SJCRH30 (cell line): ENCODE data around the gene IQGAP2. TPM values are rescaled to one million over a fixed set of nuclear protein-coding genes. Genes with fewer than 3 reads are reported as not detected.

ENCODE experiments used
- DNase-seq, 2 experiments: peaks; one replicate each; pipeline ENCODE4 v3.0.0-alpha.2; 2015 to 2020
- H3K27ac ChIP-seq: fragments of 250-450 bp; sonication (Bioruptor Pico); 2 replicates; pipeline ENCODE4 v1.5.1; 2020; ENCODE audit warnings: mild to moderate bottlenecking, moderate library complexity
- H3K27me3 ChIP-seq: fragments of 250-450 bp; sonication (Bioruptor Pico); 2 replicates; pipeline ENCODE4 v1.5.1; 2020; ENCODE audit warnings: mild to moderate bottlenecking, moderate library complexity
- H3K36me3 ChIP-seq: fragments of 250-450 bp; sonication (Bioruptor Pico); 2 replicates; pipeline ENCODE4 v1.5.1; 2020; ENCODE audit warnings: mild to moderate bottlenecking, moderate library complexity
- H3K4me1 ChIP-seq: fragments of 250-450 bp; sonication (Bioruptor Pico); 2 replicates; pipeline ENCODE4 v1.5.1; 2020; ENCODE audit warnings: mild to moderate bottlenecking, moderate library complexity
- H3K4me3 ChIP-seq: fragments of 250-450 bp; sonication (Bioruptor Pico); 2 replicates; pipeline ENCODE4 v1.5.1; 2020; ENCODE audit warnings: mild to moderate bottlenecking, moderate library complexity
- H3K9me3 ChIP-seq: fragments of 250-450 bp; sonication (Bioruptor Pico); replicated peaks from 2 replicates; pipeline ENCODE4 v1.5.1; 2020; ENCODE audit warnings: mild to moderate bottlenecking, moderate library complexity
- total RNA-seq: library from RNA; depleted of rRNA; stranded (reverse); fragments of >200 nt; shearing (Covaris generic); gene quantifications from 2 replicates; pipeline ENCODE4 v1.2.3, GENCODE V29; 2014

Gene IQGAP2
- total RNA-seq, 1 experiment from 2014 or later = 11.4 TPM

DNA sequence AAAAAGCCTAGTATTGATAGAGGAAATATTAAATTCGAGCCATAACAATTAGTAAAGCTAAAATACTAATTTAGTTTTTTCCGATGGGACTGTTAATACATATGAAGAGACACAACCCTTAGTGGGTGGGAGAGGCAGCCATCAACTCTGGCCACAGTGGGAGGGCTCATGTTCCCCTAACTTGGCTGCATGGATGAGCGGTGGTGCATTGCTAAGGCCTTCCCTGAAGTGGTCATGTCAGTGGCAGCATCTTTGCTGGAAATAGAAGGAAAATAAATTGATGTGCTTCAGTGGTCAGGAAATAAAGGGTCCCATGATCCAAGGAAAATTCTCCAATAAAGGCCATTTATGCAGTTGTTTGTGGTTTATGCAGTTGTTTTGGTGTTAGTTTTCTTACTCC is 254.0 kb downstream of the IQGAP2 start:
- Histone ChIP-seq H3K36me3 (no peaks in the 10 kb centered on the region), H3K9me3 (no peaks in the 10 kb centered on the region; the same call in 1 of the 2 replicates), H3K27me3 (no peaks in the 10 kb centered on the region), H3K4me1 (peaks cover 6% of the 10 kb centered on the region; the same call in 1 of the 2 replicates), H3K4me3 (no peak overlapping the region), H3K27ac (no peak overlapping the region)
- DNase-seq = no peak

GRCh38 chr5:76657683-76658311 is 254.7 kb downstream of the IQGAP2 start:
- Histone ChIP-seq H3K36me3 (no peaks in the 10 kb centered on the region), H3K27me3 (no peaks in the 10 kb centered on the region)

DNA sequence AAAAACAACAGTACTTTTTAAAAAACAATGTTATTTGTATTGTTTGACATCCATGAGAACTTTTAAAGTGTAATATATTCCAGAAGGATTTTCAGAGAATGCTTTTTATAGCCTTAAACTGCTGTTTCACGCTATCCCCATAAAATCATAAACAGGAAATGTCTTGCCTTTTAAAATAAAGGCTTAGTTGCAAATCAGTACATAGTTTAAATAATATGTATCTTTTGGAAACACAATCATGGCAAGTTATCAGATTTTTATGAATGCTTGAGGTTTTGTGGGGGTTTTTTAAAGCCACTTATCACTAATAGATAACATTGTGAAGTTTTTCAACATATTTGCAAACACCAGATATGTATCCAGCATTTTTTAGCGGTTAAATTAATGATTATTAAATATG is 257.3 kb downstream of the IQGAP2 start:
- no peaks in the 10 kb centered on the region for H3K27me3 ChIP-seq
- peaks cover 6% of the 10 kb centered on the region; the same call in 1 of the 2 replicates for H3K4me1 ChIP-seq
- no peak overlapping the region for H3K4me3 ChIP-seq
- DNase-seq = no peak
- no peaks in the 10 kb centered on the region for H3K36me3 ChIP-seq
- no peaks in the 10 kb centered on the region; the same call in 1 of the 2 replicates for H3K9me3 ChIP-seq
- no peak overlapping the region for H3K27ac ChIP-seq

More at GRCh38 chr5:76657683-76658311, 254.7 kb downstream of the IQGAP2 start:
- Histone ChIP-seq H3K4me3 (no peak overlapping the region), H3K27ac (no peak overlapping the region), H3K4me1 (peaks cover 6% of the 10 kb centered on the region; the same call in 1 of the 2 replicates), H3K9me3 (no peaks in the 10 kb centered on the region; the same call in 1 of the 2 replicates)
- no peak for DNase-seq

DNA sequence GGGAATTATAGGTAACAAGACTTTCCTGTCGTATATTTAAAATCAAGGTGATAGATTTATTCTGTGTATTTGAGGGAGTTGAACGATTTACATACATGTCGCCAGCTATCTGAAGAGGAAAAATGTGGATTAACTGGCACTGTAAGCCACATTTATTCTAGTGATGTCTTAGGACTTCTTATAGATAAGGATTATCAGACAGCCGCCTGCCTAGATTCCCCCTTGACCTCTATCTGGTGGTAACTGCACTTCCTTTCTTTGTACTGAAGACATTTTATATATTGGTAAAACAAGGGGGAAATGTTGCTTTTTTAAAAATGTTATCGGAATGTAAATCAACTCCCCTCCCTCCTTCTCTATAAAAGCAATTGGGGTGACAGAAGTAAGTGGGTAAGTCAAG is 259.4 kb downstream of the IQGAP2 start:
- no peaks in the 10 kb centered on the region for H3K36me3 ChIP-seq
- H3K27me3 ChIP-seq = no peaks in the 10 kb centered on the region
- no peaks in the 10 kb centered on the region for H3K9me3 ChIP-seq
- H3K27ac ChIP-seq = no peak overlapping the region
- DNase-seq = no peak
- peaks cover 6% of the 10 kb centered on the region; the same call in 1 of the 2 replicates for H3K4me1 ChIP-seq
- H3K4me3 ChIP-seq = no peak overlapping the region

DNA sequence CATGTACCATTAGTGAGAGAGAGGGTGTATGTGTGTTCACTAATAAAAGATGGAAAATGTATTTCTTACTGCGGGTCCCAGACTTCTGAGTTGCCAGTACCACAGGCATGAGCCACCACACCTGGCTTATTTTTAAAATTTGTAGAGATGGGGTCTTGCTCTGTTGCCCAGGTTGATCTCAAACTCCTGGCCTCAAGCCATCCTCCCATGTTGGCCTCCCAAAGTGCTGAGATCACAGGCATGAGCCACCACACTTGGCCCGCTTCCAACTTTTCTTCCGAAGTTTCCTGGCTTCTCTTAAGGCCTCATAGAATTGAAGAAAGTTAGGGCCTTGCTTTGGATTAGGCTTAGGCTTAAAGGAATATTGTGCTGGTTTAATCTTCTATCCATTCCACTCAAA is 260.5 kb downstream of the IQGAP2 start:
- no peaks in the 10 kb centered on the region for H3K27me3 ChIP-seq
- peaks cover 6% of the 10 kb centered on the region; the same call in 1 of the 2 replicates for H3K4me1 ChIP-seq
- no peak overlapping the region for H3K4me3 ChIP-seq
- no peaks in the 10 kb centered on the region for H3K36me3 ChIP-seq
- peak in 1 of 2 experiments; percentile 15 for DNase-seq
- no peak overlapping the region for H3K27ac ChIP-seq
- no peaks in the 10 kb centered on the region for H3K9me3 ChIP-seq

DNA sequence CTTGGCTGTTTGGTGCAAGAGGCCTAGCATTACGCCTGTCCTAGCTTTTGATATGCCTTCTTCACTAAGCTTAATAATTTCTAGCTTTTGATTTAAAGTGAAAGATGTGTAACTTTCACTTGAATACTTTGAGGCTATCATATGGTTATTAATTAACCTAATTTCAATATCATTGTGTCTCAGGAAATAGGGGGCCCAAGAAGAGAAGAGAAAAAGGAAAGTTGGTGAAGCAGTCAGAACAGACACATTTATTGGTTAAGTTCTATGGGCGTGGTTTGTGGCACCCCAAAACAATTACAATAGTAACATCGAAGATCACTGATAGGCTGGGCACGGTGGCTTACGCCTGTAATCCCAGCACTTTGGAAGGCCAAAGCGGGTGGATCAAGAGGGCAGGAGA is 261.0 kb downstream of the IQGAP2 start:
- DNase-seq = no peak

GRCh38 chr5:76667495-76667894 is 264.4 kb downstream of the IQGAP2 start:
- no peaks in the 10 kb centered on the region for H3K9me3 ChIP-seq
- no peak for DNase-seq
- peaks cover 3% of the 10 kb centered on the region; the same call in 1 of the 2 replicates for H3K4me1 ChIP-seq
- no peak overlapping the region for H3K27ac ChIP-seq
- H3K36me3 ChIP-seq = no peaks in the 10 kb centered on the region
- no peaks in the 10 kb centered on the region for H3K27me3 ChIP-seq
- H3K4me3 ChIP-seq = no peak overlapping the region

More for the DNA sequence above, 261.0 kb downstream of the IQGAP2 start:
- peaks cover 6% of the 10 kb centered on the region; the same call in 1 of the 2 replicates for H3K4me1 ChIP-seq
- no peaks in the 10 kb centered on the region for H3K9me3 ChIP-seq
- H3K4me3 ChIP-seq = no peak overlapping the region
- H3K27ac ChIP-seq = no peak overlapping the region
- H3K36me3 ChIP-seq = no peaks in the 10 kb centered on the region
- no peaks in the 10 kb centered on the region for H3K27me3 ChIP-seq

GRCh38 chr5:76669245-76669644 is 266.2 kb downstream of the IQGAP2 start:
- peaks cover 3% of the 10 kb centered on the region; the same call in 1 of the 2 replicates for H3K4me1 ChIP-seq
- H3K9me3 ChIP-seq = no peaks in the 10 kb centered on the region
- no peaks in the 10 kb centered on the region for H3K27me3 ChIP-seq
- no peak overlapping the region for H3K4me3 ChIP-seq
- DNase-seq = no peak
- no peak overlapping the region for H3K27ac ChIP-seq
- no peaks in the 10 kb centered on the region for H3K36me3 ChIP-seq

GRCh38 chr5:76670508-76670907 is 267.4 kb downstream of the IQGAP2 start:
- no peak for DNase-seq
- Histone ChIP-seq H3K36me3 (no peaks in the 10 kb centered on the region), H3K4me1 (peaks cover 3% of the 10 kb centered on the region; the same call in 1 of the 2 replicates), H3K9me3 (no peaks in the 10 kb centered on the region), H3K4me3 (no peak overlapping the region), H3K27ac (no peak overlapping the region), H3K27me3 (no peaks in the 10 kb centered on the region)

- Histone ChIP-seq H3K9me3 (no peaks in the 10 kb centered on the region), H3K4me1 (peaks cover 3% of the 10 kb centered on the region; the same call in 1 of the 2 replicates), H3K27me3 (no peaks in the 10 kb centered on the region), H3K4me3 (no peak overlapping the region), H3K36me3 (no peaks in the 10 kb centered on the region), H3K27ac (no peak overlapping the region)
- DNase-seq = no peak
Observed at GRCh38 chr5:76672242-76672641, 269.2 kb downstream of the IQGAP2 start.

- H3K36me3 ChIP-seq = no peaks in the 10 kb centered on the region
- no peaks in the 10 kb centered on the region for H3K9me3 ChIP-seq
- peaks cover 3% of the 10 kb centered on the region; the same call in 1 of the 2 replicates for H3K4me1 ChIP-seq
- no peak for DNase-seq
- no peak overlapping the region for H3K27ac ChIP-seq
- no peaks in the 10 kb centered on the region for H3K27me3 ChIP-seq
- H3K4me3 ChIP-seq = no peak overlapping the region
Observed at GRCh38 chr5:76673125-76673524, 270.0 kb downstream of the IQGAP2 start.

DNA sequence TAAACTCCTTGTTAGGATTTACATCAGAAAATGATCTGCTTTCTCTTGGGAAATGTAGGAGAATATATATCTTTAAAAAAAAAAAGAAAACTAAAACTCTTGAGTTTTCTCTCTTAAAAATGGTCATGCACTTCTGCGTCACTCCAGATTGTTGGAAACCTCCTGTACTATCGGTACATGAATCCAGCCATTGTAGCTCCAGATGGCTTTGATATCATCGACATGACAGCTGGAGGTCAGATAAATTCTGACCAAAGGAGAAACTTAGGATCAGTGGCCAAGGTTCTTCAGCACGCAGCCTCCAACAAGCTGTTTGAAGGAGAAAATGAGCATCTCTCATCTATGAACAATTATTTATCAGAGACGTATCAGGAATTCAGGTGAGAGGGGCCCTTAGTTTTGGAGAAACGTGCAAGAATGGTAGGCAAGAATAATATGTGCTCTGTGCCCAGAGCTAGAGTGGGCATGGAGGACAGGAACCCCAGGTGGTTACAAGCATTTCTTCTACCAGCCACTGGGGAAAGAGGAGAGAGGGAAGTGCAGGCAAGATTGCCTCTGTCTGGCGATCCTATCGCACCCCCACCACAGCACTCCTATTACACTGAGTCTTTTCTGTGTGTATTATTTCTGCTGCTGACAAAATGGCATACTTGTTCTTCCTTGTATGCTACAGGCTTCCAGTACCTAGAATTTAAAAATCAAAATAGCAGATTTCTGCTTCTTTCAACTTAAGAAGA is 271.4 kb downstream of the IQGAP2 start:
- Histone ChIP-seq H3K27me3 (no peaks in the 10 kb centered on the region), H3K4me1 (peaks cover 3% of the 10 kb centered on the region; the same call in 1 of the 2 replicates), H3K27ac (no peak overlapping the region), H3K36me3 (no peaks in the 10 kb centered on the region), H3K9me3 (no peaks in the 10 kb centered on the region), H3K4me3 (no peak overlapping the region)
- DNase-seq = no peak

- H3K4me3 ChIP-seq = no peak overlapping the region
- H3K36me3 ChIP-seq = no peaks in the 10 kb centered on the region
Observed at GRCh38 chr5:76675364-76675763, 272.3 kb downstream of the IQGAP2 start.

GRCh38 chr5:76677849-76678472 is 274.9 kb downstream of the IQGAP2 start:
- Histone ChIP-seq H3K27me3 (no peaks in the 10 kb centered on the region), H3K36me3 (no peaks in the 10 kb centered on the region), H3K27ac (no peak overlapping the region), H3K4me1 (no peaks in the 10 kb centered on the region), H3K9me3 (no peaks in the 10 kb centered on the region), H3K4me3 (no peak overlapping the region)
- no peak for DNase-seq

More at GRCh38 chr5:76675364-76675763, 272.3 kb downstream of the IQGAP2 start:
- H3K27ac ChIP-seq = no peak overlapping the region
- H3K27me3 ChIP-seq = no peaks in the 10 kb centered on the region
- peaks cover 3% of the 10 kb centered on the region; the same call in 1 of the 2 replicates for H3K4me1 ChIP-seq
- DNase-seq = no peak
- H3K9me3 ChIP-seq = no peaks in the 10 kb centered on the region

GRCh38 chr5:76679231-76679630 is 276.1 kb downstream of the IQGAP2 start:
- Histone ChIP-seq H3K27me3 (no peaks in the 10 kb centered on the region), H3K4me1 (no peaks in the 10 kb centered on the region), H3K27ac (no peak overlapping the region), H3K4me3 (no peak overlapping the region), H3K36me3 (no peaks in the 10 kb centered on the region), H3K9me3 (no peaks in the 10 kb centered on the region)
- no peak for DNase-seq
